ENCODE measurements around the gene CCL20.

The CCL20 gene

GRCh38 chr2:227804975-227805374 lies 8.7 kb upstream of the CCL20 start:
- DNase-seq (ENCODE audit: low spot score) = no peak

GRCh38 chr2:227805578-227805977 lies 8.1 kb upstream of the CCL20 start:
- DNase-seq (ENCODE audit: low spot score) = no peak

- DNase-seq (ENCODE audit: low spot score) = no peak
These were observed 4.7 kb upstream of the CCL20 start for GRCh38 chr2:227808936-227809335.

- DNase-seq (ENCODE audit: low spot score) = no peak
These were observed 1.6 kb upstream of the CCL20 start for GRCh38 chr2:227812001-227812400.

DNA sequence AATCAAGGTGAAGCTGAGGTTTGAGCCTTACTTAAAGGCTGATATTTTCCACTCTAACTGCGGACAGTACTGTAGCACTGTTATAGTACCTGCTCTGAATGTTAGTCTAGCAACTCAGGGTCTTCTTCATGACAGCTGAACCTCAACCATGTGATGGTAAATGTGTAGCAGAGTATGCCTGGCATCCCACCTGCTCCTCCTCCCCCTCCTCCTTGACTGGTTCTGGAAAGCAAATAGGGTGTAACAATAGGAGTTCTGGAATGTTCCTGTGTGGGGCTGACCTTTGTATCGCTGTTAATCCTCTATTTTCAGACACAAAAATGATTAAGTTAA lies 447 bp upstream of the CCL20 start:
- no peak for DNase-seq (ENCODE audit: low spot score)

DNA sequence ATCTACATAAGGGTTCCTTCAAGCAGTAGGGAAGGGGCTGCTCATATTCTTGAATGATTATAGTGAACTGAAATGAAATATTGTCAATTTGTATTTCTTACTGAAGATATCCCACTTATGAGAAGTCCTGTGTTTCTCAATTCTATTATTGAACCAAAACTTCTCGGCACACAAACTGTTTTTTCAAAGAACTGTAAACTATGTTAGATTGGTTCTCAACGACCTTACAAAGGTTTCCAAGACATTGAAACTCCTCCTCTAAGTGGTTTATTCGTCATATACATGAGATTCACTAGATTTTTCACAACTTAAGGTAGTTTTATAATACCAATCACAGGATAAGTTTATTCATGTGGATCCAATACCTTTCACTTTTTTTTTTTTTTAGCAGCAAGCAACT lies 1.4 kb downstream of the CCL20 start:
- no peak for DNase-seq (ENCODE audit: low spot score)

- DNase-seq (ENCODE audit: low spot score) = no peak
These were observed 3.1 kb downstream of the CCL20 start for GRCh38 chr2:227816507-227817294.

- no peak for DNase-seq (ENCODE audit: low spot score)
These were observed 3.7 kb downstream of the CCL20 start for GRCh38 chr2:227817336-227817735.

- DNase-seq (ENCODE audit: low spot score) = no peak
These were observed 4.4 kb downstream of the CCL20 start for GRCh38 chr2:227817850-227818674.

GRCh38 chr2:227818675-227819397 lies 5.2 kb downstream of the CCL20 start:
- DNase-seq (ENCODE audit: low spot score) = no peak

DNA sequence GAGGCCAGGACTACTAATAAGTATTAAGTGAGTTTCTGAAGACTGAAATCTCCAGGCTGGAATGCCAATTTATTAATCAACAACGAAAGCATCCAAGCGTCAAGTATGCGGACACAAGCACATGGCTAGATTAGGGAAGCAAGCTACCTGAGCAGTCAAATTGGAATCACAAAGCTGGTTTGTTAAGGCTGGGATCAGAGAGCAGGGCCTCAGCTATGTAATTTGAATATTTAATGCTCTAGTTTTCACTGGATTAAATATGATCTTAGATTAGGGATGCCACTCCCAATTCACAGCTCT lies 5.7 kb downstream of the CCL20 start:
- DNase-seq (ENCODE audit: low spot score) = no peak

DNA sequence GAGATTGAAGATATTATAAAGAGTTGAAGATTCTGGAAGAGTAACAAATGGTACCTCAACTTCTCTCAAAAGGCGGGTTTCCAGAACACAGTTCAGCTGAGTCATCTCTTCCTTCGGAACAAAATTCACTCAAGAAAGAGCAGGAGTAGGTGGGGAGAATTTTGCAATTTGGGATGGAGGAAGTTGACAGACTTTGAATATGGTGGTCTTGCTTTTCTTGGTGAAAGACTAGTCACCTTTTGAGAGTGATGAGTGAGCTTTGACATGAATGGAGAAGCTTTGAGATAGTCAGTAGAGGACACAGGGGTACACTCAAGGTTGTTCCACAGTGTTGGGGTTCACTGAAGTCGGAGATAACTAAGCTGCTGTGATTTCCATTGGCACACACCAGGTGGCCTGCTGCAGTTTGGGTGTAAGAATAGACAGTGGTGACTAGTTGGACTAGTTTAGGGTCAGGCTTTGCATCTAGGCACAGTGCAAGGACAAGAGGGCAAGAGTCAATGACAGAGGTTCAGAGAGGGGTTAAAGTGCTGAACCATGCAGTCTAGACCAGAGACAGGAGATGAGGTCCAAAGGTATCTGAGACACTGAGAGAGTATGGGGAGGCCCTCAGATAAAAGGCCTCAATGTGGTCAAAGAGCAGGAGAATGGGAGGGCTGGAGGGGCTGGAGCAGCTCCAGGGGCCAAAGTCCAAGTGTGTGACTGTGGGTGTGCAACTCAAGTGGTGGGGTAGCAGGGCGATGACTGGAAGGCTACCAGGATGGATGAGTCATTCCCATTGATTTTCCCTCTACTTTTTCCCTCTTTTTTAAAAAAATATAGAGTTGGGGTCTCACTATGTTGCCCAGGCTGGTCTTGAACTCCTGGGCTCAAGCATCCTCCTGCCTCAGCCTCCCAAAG lies 7.7 kb downstream of the CCL20 start:
- no peak for DNase-seq (ENCODE audit: low spot score)

DNA sequence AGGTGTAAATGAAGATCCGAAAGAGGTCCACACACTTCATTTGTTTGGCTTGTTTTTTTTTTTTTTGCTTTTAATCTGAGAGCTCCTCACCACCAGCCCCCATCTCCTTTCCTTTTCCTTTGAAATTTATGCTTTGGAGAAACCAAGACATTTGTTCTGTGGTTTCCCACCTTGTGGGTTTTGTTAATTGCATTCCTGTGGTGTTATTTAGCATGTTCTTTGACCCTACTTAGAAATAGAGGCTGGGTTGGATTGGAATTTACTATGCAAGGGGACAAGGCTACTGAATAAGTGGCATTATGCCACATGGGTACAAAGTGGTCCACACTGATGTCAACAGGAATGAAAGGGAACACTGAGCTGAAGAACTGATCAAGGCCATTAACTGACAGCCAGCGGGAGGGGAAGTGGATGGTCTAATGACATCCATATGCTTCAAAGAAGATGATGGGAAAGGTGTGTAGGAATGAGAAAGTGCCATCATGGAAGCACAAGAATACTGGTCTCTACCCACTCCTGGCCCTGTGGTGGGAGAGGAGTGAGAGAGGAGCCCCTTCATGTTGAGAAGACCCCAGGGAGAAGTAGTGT lies 8.9 kb downstream of the CCL20 start:
- no peak for DNase-seq (ENCODE audit: low spot score)

GRCh38 chr2:227823922-227824321 lies 10.3 kb downstream of the CCL20 start:
- no peak for DNase-seq (ENCODE audit: low spot score)

GRCh38 chr2:227824711-227825110 lies 11.1 kb downstream of the CCL20 start:
- no peak for DNase-seq (ENCODE audit: low spot score)

DNA sequence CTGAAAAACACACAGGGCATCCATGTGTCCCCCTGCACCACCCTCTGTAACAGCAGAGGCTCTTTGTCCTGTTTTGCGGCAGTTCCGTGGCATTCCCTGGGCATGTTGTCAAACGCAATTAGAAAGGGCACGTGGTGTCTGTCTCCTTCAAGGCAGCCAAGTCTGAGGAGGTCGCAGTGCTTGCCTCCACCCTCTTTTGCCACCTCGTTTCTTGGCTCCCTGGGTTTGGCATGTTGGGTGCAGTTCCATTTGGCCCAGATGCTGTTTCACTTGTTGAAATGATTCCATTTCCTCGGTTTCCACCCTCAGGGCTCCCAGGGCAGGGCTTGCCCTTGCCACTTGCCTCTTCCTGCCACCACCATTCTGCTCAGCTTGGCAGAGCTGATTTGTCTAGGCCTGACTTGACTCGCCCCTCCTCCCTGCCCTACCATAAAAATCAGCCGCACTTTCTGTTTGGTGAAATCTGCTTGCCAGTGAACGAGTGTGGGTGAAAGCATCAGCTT lies 12.4 kb downstream of the CCL20 start:
- no peak for DNase-seq (ENCODE audit: low spot score)

GRCh38 chr2:227826563-227826962 lies 12.9 kb downstream of the CCL20 start:
- no peak for DNase-seq (ENCODE audit: low spot score)

DNA sequence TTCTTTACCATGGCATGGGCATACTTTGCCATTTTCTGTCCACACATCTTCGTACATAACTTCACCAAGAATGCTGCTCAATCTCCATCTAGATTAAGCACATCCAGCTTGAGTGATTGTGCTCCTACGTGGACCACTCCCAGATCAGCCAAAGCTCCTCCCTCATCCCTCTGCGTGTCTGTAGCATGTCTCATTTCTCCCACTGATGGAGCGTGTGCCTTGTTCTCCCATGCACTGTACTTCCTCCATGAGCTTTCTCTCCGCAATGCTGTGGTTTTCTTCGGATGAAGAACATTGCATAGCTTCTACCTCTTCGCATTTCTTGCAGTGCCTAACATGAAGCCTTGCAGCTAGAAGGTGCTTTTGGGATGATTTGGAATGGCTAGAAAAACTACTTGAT lies 13.5 kb downstream of the CCL20 start:
- no peak for DNase-seq (ENCODE audit: low spot score)

DNA sequence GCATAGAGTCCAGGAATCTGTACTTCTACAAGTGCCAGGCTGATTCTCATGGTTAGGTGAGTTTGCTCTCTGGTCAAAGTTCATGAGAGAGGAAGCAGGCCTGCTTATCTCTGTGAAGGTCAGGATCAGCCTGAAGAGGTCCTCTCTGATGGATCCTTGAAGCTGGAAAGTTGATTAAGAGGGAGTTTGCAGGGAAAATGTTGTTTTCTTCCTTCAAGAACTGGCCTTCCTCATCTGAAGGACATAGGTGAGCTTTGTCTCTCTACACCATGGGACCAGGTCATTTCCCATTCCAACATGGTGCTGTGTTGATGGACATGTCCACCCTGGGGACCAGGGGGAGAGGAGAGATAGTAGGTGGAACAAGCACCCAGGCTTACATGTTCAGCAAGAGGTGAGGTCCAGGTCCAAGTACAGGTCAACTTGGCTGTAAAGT lies 14.9 kb downstream of the CCL20 start:
- no peak for DNase-seq (ENCODE audit: low spot score)

GRCh38 chr2:227829337-227829736 lies 15.7 kb downstream of the CCL20 start:
- DNase-seq (ENCODE audit: low spot score) = no peak

DNA sequence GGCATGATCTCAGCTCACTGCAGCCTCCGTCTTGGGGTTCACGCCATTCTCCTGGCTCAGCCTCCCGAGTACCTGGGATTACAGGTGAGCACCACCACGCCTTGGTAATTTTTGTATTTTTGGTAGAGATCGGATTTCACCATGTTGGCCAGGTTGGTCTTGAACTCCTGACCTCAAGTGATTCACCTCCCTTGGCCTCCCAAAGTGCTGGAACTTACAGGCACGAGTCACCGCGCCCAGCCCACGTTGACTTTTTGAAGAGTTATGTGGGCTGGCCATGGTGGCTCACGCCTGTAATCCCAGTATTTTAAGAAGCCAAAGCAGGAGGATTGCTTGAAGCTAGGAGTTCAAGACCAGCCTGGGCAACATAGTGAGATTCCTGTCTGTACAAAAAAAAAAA lies 20.8 kb downstream of the CCL20 start:
- no peak for DNase-seq (ENCODE audit: low spot score)
